ENCODE measurements around the gene SPSB1.

Gene SPSB1

DNA sequence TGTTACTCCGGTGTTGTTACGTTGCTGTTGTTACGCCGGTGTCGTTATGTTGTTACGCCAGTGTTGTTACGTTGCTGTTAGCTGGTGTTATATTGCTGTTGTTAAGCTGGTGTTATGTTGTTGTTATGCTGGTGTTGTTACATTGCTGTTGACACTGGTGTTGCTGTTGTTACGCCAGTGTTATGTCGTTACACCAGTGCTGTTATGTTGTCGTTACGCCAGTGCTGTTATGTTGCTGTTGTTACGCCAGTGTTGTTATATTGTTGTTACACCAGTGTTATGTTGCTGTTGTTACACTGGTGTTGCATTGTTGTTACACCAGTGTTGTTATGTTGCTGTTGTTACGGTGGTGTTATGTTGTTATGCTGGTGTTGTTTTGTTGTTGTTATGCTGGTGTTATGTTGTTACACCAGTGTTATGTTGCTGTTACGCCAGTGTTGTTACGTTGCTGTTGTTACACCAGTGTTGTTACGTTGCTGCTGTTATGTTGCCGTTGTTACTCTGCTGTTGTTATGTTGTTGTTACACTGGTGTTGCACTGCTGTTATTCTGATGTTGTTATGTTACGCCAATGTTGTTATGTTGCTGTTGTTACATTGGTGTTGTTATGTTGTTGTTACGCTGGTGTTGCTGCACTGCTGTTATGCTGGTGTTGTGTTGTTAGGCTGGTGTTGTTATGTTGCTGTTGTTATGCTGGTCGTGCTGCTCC lies 32.5 kb upstream of the SPSB1 start:
- DNase-seq (ENCODE audit: low read depth in 2 of 2) = no peak

DNA sequence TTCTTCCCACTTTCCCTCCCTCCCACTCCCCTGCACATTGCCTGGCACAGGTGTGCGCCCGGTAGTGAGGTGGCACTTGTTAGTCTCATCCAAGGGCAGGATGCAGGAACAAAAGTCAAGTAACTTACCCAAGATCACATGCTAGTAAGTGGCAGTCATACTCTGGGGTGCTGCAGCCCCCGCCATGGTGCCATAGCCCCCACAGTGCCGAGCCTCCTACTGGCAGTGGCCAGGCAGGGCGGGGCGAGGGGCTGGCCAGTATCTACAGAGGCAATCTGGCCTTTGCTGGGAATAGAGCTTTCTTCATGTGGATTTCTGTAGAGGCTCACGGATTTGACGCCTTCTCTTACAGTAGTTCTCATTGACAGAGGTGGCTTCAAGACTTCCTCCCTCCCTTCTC lies 31.2 kb upstream of the SPSB1 start:
- DNase-seq (ENCODE audit: low read depth in 2 of 2) = no peak

DNA sequence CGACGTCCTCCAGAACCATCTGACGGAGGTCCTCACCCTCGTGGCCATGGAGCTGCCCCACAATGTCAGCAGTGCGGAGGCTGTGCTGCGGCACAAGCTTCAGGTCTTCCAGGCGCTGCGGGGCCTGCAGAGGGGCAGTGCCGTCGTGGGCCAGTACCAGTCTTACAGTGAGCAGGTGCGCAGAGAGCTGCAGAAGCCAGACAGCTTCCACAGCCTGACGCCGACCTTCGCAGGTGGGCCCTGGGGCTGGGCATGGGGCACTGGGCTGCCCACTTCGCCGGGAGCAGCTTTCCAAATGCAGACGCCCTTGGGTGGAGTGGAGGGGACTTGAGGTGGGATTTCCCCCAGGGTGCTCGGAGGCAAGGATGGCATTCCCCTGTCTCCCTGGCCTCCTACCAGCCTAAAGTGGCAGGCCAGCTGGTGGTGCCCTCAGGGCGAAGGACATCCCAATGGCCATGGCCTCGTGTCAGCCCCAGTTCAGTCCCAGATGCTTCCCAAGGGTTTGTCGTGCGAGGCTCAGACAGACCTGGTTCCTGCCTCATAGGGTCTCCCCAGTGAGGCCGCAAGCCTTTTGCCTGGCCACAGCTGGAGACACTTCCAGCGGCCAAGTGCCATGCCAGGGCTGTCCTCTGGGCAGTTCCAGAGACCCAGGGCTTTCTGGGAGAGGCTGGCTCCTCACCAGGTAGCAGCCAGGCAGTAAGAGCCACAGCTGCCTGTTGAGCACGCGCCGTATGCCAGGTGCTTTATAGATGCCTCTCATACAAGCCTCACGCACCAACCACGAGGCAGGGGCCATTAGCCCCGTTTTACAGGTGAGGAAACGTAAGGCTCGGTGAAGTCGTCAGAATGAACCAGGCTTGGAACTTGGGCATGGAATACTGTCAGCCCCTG lies 30.4 kb upstream of the SPSB1 start:
- DNase-seq (ENCODE audit: low read depth in 2 of 2) = no peak

DNA sequence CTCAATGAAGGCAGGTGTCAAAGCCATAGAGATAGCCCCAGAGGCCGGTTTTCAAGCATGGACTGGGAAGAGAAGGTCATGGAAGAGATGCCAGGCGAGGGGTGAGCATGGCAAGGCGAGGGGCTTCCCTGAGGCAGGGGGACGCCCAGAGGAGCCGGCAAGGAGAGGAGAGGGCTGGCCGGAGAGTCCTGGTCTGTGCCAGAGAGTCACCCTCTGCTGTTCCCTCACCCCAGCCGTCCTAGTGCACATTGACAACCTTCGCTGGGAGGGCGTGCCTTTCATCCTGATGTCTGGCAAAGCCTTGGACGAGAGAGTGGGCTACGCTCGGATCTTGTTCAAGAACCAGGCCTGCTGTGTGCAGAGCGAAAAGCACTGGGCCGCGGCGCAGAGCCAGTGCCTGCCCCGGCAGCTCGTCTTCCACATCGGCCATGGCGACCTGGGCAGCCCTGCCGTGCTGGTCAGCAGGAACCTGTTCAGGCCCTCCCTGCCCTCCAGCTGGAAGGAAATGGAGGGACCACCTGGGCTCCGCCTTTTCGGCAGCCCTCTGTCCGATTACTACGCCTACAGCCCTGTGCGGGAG lies 29.3 kb upstream of the SPSB1 start:
- DNase-seq (ENCODE audit: low read depth in 2 of 2) = no peak

DNA sequence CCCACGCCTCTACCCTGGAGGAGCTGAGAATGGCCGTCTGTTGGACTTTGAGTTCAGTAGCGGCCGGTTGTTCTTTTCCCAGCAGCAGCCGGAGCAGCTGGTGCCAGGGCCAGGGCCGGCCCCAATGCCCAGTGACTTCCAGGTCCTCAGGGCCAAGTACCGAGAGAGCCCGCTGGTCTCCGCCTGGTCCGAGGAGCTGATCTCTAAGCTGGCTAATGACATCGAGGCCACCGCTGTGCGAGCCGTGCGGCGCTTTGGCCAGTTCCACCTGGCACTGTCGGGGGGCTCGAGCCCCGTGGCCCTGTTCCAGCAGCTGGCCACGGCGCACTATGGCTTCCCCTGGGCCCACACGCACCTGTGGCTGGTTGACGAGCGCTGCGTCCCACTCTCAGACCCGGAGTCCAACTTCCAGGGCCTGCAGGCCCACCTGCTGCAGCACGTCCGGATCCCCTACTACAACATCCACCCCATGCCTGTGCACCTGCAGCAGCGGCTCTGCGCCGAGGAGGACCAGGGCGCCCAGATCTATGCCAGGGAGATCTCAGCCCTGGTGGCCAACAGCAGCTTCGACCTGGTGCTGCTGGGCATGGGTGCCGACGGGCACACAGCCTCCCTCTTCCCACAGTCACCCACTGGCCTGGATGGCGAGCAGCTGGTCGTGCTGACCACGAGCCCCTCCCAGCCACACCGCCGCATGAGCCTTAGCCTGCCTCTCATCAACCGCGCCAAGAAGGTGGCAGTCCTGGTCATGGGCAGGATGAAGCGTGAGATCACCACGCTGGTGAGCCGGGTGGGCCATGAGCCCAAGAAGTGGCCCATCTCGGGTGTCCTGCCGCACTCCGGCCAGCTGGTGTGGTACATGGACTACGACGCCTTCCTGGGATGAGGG lies 28.5 kb upstream of the SPSB1 start:
- DNase-seq (ENCODE audit: low read depth in 2 of 2) = no peak

DNA sequence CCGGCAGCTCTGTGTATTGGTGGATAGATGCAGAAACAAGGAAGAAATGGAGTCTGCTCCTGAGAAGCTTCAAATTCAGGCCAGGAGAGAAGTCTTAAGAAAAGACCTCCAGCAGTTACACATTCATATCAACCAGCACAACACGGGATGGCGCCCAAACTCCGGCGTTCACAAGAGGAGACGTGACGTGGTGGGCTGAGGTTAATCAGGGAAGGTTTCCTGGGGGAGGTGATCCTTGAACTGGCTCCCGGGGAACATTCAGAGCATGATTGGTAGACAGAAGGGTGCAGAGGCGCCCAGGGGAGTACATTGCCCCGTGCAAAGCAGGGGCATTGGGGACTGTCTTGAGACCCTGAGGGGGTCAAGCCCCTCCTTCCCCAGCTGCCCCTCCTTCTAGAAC lies 27.7 kb upstream of the SPSB1 start:
- no peak for DNase-seq (ENCODE audit: low read depth in 2 of 2)

DNA sequence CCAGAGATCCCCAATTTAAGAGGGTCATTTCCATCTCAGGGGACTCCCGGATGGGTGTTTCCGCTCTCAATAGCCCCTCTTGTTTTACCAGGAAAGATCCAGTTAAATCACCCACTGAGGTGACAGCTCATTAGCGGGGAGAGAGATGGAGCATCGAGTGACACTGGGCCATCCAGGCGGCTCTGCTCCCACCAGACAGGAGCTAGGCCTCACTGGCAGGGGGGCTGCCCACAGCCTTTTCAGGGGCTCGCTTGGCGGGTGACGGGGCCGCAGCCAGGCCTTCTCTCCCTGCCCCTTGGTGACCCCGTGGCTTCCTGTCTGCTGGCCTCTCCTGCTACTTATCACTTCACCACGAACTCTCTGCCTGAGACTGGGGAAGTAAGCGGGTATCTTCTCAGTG lies 26.7 kb upstream of the SPSB1 start:
- no peak for DNase-seq (ENCODE audit: low read depth in 2 of 2)

DNA sequence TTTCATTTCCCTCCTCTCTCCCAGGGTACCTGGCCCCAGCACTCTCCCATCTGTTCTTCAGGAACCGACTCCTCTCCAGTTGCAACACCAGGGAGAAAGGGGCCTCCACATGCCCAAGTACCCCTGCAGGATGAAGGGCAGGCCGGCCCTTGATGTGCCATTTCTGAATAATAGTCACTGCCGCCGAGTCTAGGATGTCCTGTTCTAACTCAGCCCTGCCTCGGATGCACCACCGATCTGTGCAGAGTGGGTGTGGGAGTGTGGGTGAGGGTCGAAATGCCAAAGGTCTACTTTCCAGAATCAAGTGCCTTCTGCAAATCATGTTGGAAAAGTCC lies 25.4 kb upstream of the SPSB1 start:
- DNase-seq (ENCODE audit: low read depth in 2 of 2) = no peak

DNA sequence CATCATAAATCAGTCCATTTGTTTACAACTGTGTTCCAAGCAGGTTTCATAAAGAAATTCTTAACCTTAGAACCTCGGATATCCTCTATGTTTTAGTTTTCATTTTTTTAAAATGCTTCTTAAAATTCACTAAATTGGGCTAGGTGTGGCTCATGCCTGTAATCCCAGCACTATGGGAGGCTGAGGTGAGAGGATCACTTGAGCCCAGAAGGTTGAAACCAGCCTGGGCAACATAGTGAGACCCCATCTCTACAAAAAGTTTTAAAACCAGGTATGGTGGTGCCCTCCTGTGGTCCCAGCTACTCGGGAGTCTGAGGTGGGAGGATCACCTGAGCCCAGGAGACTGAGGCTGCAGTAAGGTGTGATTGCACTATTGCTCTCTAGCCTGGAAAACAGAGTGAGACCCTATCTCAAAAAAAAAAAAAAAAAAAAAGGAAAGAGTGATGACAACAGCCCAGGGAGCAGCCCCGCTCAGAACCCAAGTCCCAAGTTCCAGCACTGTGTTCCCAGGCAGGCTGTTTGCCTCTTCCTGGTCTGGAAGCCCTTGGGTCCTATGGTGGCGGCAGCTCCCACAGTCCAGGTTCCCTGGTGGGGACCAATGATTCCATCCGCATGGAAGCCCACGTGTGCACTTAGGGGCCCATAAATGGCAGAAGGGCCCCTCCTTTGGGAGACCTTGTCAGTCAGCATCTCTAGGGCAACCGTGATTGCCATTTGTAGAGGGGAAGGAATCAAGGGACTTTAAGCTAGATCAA lies 24.7 kb upstream of the SPSB1 start:
- DNase-seq (ENCODE audit: low read depth in 2 of 2) = no peak

DNA sequence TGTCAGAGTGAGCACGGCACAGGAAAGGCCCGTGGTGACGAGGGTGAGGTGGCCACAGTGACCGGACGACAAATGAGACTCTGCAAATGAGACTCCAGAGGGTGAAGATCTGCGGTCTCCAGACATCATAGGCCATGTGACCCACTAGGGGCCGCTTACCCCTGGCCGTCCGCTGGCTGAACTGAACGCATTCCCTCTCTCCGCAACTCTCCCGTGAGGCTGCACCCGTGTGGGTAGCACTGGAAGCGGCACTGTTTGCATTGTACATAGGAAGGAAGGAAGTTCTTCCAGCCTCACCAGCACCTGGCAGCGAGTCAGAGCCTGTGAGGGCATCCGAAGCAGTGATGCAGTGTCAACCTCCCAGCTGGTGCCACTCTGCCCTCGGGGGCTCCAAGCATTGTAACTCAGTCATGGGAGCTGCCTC lies 23.6 kb upstream of the SPSB1 start:
- no peak for DNase-seq (ENCODE audit: low read depth in 2 of 2)

DNA sequence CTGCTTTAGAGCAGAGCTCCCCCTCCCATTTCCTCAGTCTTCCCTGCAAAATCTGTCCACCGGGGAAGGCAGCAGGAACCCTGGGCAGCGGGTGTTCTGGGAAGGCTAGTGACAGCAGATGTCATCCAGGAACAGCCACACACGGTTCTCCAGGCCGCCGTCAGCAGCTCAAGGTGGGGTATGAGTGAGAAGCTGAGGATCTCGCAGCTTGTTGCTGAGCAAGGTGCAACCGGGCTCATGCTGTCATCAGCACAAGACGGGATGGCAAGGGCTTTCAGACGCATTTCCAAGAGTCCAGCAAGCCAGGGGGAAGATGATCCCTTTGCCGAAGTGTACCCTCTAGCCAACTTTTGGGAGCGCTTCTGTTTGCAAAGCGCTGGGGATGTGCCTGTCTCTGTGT lies 23.0 kb upstream of the SPSB1 start:
- DNase-seq (ENCODE audit: low read depth in 2 of 2) = no peak

DNA sequence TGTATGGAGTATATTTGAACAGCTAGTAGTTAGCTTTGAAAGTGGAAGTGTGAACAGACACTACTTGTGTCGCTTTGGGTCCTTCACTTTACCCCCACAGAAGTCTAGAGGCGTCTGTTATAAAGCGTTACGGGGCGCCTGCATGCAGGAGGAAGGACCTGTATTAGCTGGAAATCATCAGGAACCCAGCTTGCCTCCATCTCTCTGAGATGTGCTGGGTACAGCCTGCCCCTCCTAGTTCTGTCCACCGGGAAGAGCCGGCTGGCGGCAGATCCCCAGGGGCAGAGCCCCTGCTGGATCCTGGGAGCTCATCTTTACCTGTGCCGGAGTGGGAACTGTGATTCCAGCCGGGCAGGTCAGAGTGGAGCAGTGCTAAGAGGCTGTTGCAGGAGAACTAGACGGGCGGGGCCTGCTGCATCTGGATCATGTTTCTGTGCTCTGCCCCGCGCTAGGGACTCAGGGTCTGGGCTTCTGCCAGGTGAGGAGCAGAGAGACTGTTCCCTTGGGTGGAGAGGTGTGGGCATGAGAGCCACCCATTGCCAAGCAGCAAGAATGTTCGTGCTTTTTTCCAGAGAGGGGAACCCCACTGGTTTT lies 22.3 kb upstream of the SPSB1 start:
- DNase-seq (ENCODE audit: low read depth in 2 of 2) = no peak

DNA sequence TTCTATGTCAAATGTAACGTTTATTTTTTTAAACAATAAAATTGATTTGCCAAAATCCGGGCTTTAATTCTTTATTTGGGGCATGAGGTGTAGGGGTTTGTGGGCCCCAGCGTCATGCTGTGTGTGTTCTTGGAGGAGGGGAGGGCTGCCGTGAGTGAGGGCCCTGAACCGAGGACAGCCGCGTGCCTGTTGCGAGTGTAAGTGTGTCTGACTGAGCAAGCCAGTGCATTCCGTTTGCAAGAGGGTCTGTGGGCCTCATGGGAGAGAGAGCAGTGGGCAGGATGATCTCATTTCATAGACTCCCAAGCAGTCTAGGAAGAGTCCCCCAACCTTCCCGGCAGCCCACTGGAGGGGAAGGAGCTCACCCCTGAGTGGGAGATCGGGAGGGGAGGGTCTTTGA lies 21.4 kb upstream of the SPSB1 start:
- no peak for DNase-seq (ENCODE audit: low read depth in 2 of 2)

DNA sequence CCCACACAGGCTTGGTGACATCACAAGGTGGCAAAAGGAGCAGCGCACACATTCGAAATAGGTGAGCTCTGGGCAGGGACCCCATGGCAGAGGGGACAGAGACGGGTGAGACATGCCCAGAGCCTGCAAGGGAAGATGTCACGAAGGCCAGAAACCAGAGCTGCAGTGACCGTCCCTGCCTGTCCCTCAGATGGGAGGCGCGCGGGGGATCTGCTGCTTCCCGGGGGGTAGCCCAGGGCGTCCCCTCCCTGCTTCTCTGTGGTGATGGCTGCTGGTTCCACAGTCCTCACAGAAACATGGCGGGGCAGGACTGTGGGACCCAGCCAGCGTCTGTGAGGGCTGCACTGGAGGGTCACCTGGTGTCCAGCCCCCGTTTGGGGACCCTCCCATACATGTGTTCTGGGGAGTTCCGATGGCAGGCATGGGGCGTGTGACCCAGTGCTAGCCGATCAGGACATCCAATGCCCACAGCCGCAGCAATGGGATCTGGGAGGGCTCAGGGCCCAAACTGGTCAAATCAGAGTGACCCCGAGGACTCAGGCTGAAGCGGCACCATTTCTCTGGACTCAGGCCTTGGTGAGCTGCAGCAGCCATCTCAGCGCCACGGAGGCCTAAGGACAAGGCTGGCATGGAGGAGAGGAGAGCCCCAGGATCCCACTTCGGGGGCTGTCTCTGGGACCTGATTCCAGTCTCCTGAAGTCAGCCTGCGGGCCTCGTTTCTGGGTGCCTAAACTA lies 20.7 kb upstream of the SPSB1 start:
- DNase-seq (ENCODE audit: low read depth in 2 of 2) = no peak

DNA sequence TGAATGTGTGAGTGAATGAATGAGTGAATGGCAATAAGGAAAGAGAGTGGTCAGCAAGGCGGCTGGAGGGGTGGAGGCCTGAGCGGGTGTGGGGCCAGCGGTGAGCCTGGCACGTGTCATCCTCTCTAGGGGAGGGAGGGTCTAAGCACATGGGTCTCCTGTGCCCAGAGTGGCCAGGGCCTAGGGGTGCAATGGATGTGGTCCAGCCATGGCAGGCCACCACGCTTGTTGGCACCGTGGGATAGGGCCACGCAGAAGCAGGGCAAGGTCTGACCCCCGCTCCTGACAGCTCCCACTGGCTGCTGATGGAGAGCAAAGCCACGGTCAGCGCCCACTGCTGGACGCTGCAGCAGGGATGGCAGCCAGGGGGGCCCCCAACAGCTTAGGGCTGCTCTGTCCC lies 19.5 kb upstream of the SPSB1 start:
- no peak for DNase-seq (ENCODE audit: low read depth in 2 of 2)

DNA sequence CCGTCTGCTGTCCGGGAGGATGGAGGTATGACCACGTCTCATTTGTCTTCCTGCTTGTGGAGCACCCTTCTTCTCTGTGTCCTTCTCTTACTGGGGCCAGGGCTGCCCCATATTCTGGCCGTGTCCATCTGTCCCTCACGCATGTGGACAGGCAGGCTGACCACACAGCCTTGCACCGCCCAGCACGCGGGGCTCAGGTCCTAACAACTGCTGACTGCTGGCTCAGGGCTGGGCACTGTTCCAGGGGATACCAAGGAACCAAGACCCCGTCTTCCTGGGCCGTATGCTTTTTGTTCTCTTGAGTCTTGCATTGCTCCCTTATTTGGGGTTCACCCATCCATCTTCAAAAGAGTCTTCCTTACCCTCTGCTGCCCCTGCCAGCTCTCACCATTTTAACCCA lies 17.5 kb upstream of the SPSB1 start:
- no peak for DNase-seq (ENCODE audit: low read depth in 2 of 2)

DNA sequence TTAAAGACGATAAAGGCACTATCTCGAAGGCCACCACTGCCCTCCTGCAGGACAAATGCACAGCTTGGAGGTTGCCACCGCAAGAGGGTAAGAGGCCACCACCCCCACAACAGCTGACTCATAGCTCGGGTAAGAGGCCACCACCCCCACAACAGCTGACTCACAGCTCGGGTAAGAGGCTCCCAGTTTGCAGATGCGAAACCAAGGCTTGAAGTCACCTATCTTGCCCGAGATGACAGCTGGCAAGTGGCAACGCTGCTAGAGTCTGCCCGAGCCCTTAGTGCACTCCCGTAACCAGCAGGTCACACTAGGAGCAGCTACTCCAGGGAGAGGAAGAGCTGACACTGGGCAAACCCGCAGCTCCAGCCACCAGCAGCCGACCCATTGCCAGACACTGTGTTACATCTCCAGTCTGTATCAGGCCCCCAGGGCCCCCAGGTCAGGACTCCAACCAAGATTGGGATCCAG lies 17.1 kb upstream of the SPSB1 start:
- peak in 1 of 2 donors; percentile 50 for DNase-seq (ENCODE audit: low read depth in 2 of 2)

DNA sequence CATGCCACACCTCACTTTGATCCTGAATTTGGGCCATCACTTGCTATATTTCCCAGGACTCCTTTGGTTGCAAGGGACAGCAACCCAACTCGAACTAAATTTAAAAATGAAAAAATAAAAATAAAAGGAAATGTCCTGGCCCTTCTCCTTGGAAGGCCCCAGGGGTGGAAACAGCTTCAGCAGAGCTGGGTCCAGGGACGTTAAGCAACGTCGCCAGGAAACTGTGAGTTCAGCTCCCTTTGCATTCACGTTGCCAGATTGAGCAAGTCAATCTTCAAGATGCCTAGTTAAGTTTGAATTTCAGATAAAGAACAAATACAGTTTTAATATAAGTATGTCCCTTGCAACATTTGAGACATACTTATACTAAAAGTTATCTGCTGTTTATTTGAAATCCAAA lies 14.6 kb upstream of the SPSB1 start:
- DNase-seq (ENCODE audit: low read depth in 2 of 2) = no peak

DNA sequence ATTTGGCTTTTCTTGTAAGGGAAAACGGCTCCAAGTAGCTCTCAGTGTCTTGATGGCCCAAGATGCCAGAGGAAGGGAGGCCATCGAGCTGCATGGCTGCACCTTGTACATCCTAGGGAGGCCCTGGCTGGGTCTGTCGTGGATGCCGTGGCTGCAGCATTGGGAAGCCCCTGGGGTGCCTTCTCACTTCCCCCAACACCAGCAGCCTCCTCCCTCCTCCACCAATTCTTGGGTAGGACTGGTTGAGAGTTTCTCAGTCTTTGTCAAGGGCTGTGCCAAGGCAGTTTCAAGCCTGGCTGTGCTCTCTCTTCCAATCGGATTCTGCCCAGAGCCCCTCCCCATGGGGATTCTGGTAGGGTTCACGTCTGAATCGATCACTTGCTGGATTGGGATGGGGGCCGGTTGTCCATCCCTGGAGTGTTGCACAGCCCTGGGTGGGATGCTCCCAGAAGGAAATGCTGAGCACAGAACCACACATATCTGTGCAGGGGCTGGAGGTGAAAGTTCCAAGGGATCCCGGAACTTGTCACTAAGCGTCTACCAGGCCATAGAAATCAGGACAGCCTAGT lies 14.0 kb upstream of the SPSB1 start:
- DNase-seq (ENCODE audit: low read depth in 2 of 2) = no peak
